Measurements from ENCODE around the gene TCEANC2.

The TCEANC2 gene

GRCh38 chr1:54114955-54115354, 61.5 kb downstream of the TCEANC2 start:
- no peak for DNase-seq (ENCODE audit: low spot score)

- DNase-seq (ENCODE audit: low spot score) = no peak
Observed at GRCh38 chr1:54115520-54115919, 62.1 kb downstream of the TCEANC2 start.

GRCh38 chr1:54117815-54118563, 64.6 kb downstream of the TCEANC2 start:
- DNase-seq (ENCODE audit: low spot score) = no peak

GRCh38 chr1:54118704-54119103, 65.3 kb downstream of the TCEANC2 start:
- DNase-seq (ENCODE audit: low spot score) = peak; percentile 90

- DNase-seq (ENCODE audit: low spot score) = no peak
Observed at GRCh38 chr1:54120018-54120697, 66.8 kb downstream of the TCEANC2 start.

GRCh38 chr1:54120698-54121481, 67.5 kb downstream of the TCEANC2 start:
- peak; percentile 20 for DNase-seq (ENCODE audit: low spot score)

GRCh38 chr1:54121482-54122134, 68.2 kb downstream of the TCEANC2 start:
- DNase-seq (ENCODE audit: low spot score) = peak; percentile 89

GRCh38 chr1:54122135-54122751, 68.8 kb downstream of the TCEANC2 start:
- DNase-seq (ENCODE audit: low spot score) = no peak

GRCh38 chr1:54122992-54123391, 69.6 kb downstream of the TCEANC2 start:
- DNase-seq (ENCODE audit: low spot score) = no peak

GRCh38 chr1:54124472-54124871, 71.1 kb downstream of the TCEANC2 start:
- no peak for DNase-seq (ENCODE audit: low spot score)

- DNase-seq (ENCODE audit: low spot score) = no peak
Observed at GRCh38 chr1:54124906-54125305, 71.5 kb downstream of the TCEANC2 start.

GRCh38 chr1:54125386-54126070, 72.1 kb downstream of the TCEANC2 start:
- peak; percentile 44 for DNase-seq (ENCODE audit: low spot score)

- no peak for DNase-seq (ENCODE audit: low spot score)
Observed at GRCh38 chr1:54126271-54126815, 72.9 kb downstream of the TCEANC2 start.

- DNase-seq (ENCODE audit: low spot score) = no peak
Observed at GRCh38 chr1:54127594-54128300, 74.3 kb downstream of the TCEANC2 start.

- DNase-seq (ENCODE audit: low spot score) = no peak
Observed at GRCh38 chr1:54129858-54130257, 76.5 kb downstream of the TCEANC2 start.

- DNase-seq (ENCODE audit: low spot score) = no peak
Observed at GRCh38 chr1:54131419-54131818, 78.0 kb downstream of the TCEANC2 start.

- DNase-seq (ENCODE audit: low spot score) = no peak
Observed at GRCh38 chr1:54132495-54132894, 79.1 kb downstream of the TCEANC2 start.

GRCh38 chr1:54134295-54134694, 80.9 kb downstream of the TCEANC2 start:
- DNase-seq (ENCODE audit: low spot score) = no peak

GRCh38 chr1:54135436-54136120, 82.2 kb downstream of the TCEANC2 start:
- DNase-seq (ENCODE audit: low spot score) = peak; percentile 31

All from AG08395 (cell line).